ENCODE results near the gene CFAP65. TPM values are rescaled to one million over a fixed set of nuclear protein-coding genes. Genes with fewer than 3 reads are reported as not detected.

CFAP65 gene
- polyA plus RNA-seq, 1 experiment = not detected

DNA sequence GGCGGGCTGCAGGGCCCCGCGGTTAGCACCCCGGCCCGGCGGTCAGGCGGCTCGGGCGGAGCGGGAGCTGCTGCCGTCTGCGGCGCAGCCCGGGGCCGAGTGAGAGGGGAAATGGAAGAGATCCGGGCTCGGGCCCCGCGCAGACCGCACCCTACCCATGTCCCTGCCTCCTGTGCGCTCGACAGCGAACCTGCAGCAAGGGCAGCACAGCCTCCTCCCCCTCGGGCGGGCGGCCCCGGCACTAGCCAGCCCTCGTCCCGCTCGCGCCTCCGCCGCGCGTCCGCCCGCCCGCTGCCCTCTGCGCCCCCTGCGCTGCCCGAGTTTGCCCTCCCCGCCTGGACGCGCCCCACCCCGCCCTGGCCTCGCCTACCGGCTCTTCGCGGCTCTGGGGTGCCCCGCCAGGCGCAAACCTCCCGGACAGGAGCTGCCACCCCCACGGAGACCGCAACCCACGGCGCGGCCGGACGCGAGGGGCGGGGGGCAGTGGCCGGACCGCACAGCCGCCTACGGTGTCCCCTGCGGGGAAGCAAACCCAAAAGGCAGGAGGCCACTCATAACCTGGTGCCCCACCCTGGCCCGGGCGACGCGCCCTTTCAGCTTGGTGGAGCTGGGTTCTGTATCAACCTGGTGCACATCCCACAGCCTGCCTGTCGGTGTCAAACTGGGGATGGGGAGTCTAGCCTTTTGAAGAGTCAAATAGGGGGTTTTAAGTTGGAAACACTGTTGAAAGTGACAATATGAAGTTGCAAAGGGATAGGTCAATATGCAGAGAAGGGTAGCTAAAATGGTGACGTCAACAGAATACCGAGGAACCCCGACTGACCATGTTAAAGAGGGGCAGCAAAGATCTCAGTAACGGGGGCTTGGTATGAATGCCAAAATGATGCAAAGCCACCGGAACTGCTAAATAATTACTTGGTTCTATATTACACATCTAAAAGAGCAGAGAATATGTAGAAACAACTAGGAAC is 19.8 kb upstream of the CFAP65 start, which contains the start of gene IHH:
Gene IHH, minus strand, starts transcription at position 101 of the 971 bp plus-strand sequence. CDS start 454 bp downstream, outside the sequence.
- H3K9me3 ChIP-seq (ENCODE audit: control insufficient read depth, insufficient read depth, low read length) = no peaks in the 10 kb centered on the region; the same call in 1 of the 2 replicates
- H3K27ac ChIP-seq (ENCODE audit: low read depth, low read length) = no peak within 1 kb of the TSS
- peaks cover 68% of the 10 kb centered on the region for H3K27me3 ChIP-seq (ENCODE audit: control insufficient read depth, insufficient read depth, low read length)
- no peak for DNase-seq (ENCODE audit: low read depth, low spot score)
- H3K4me3 ChIP-seq (ENCODE audit: low read depth, low read length) = no peak within 1 kb of the TSS
- ChIA-PET POLR2A (no interaction called here), CTCF (interaction anchor here (0.6 to 11.6 kb wide), 4 partner anchors 12 to 415 kb away, joined by 3 to 180 read pairs (median 82); no protein-coding TSS in a partner anchor)
- no peak for TF ChIP-seq CTCF (IDR thresholded peaks at IDR 0.05; ENCODE audit: low read depth, low read length)

DNA sequence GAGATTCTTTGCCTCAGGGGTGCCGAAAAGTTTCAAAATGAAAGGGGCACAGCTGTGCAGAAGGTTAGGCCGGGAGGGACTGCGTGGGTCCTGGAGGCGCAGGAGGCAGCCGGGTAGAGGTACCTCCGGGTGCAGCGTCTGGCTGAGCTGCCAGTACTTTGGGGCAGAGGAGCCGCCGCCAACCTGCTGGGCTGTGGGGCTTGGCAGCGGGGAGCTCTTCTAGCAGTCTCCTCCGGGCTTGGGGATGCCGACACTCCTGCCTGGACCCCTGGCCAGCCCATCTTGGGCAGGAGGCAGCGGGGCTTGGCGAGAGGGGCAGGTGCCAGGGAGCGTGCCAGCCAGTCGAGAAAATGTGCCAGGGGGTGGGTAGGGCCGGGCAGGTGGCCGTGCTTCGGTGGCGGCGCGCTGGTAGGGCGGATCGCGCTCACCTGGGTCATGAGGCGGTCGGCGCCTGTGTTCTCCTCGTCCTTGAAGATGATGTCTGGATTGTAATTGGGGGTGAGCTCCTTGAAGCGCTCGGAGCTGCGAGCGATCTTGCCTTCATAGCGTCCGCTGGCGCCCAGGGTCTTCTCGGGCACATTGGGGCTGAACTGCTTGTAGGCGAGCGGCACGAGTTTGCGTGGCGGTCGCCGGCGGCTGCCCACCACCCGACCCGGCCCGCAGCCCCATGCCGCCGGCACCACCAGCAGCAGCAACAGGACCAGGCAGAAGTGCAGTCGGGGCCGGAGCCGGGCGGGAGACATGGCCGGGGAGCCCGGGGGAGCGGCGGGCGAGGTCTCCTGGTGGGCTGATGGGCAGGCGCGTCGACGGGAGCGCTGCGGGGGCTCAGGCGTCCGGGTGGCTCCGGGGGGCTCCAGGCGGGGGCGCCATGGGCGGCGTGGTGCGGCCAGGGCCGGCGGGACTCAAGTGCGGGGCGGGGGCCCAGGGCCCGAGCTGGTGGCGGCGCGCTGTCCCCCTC is 18.7 kb upstream of the CFAP65 start:
- no peak for DNase-seq (ENCODE audit: low read depth, low spot score)
- ChIA-PET POLR2A (interaction anchor here (2.2 kb wide), 1 partner anchor 59 kb away, joined by 5 read pairs; no protein-coding TSS in a partner anchor), CTCF (interaction anchor here (0.6 to 11.6 kb wide), 6 partner anchors 11 to 416 kb away, joined by 3 to 180 read pairs (median 22); no protein-coding TSS in a partner anchor)
- Histone ChIP-seq H3K27ac (ENCODE audit: low read depth, low read length) (no peak overlapping the region), H3K9me3 (ENCODE audit: control insufficient read depth, insufficient read depth, low read length) (no peaks in the 10 kb centered on the region; the same call in 1 of the 2 replicates), H3K27me3 (ENCODE audit: control insufficient read depth, insufficient read depth, low read length) (peaks cover 78% of the 10 kb centered on the region), H3K4me3 (ENCODE audit: low read depth, low read length) (no peak overlapping the region)
- no peak for TF ChIP-seq CTCF (IDR thresholded peaks at IDR 0.05; ENCODE audit: low read depth, low read length)

DNA sequence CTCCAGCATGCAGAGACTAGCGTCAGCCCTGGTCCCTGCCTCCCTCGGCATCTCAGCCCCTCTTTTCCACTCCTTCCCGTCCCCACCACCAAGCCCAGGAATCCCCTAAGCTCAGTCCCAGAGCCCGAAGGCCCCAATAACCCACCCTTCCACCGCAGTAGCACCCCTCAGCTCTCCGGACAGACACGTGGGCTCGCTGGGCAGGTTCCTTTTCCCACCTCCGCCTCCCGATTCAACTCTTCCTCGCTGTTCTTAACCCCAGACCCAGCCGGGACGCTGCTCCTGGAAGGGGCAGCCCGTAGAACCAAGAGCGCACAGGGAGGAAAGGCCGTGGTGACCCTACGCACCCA is 18.0 kb upstream of the CFAP65 start:
- POLR2A ChIA-PET = interaction anchor here (2.2 kb wide), 1 partner anchor 60 kb away, joined by 5 read pairs; no protein-coding TSS in a partner anchor
- no peak for TF ChIP-seq CTCF (IDR thresholded peaks at IDR 0.05; ENCODE audit: low read depth, low read length)
- Histone ChIP-seq H3K27ac (ENCODE audit: low read depth, low read length) (no peak overlapping the region), H3K27me3 (ENCODE audit: control insufficient read depth, insufficient read depth, low read length) (peaks cover 84% of the 10 kb centered on the region), H3K9me3 (ENCODE audit: control insufficient read depth, insufficient read depth, low read length) (no peaks in the 10 kb centered on the region; the same call in 1 of the 2 replicates), H3K4me3 (ENCODE audit: low read depth, low read length) (no peak overlapping the region)
- CTCF ChIA-PET = interaction anchor here (0.9 to 11.6 kb wide), 11 partner anchors 12 to 236 kb away, joined by 3 to 180 read pairs (median 10); no protein-coding TSS in a partner anchor
- DNase-seq (ENCODE audit: low read depth, low spot score) = no peak

DNA sequence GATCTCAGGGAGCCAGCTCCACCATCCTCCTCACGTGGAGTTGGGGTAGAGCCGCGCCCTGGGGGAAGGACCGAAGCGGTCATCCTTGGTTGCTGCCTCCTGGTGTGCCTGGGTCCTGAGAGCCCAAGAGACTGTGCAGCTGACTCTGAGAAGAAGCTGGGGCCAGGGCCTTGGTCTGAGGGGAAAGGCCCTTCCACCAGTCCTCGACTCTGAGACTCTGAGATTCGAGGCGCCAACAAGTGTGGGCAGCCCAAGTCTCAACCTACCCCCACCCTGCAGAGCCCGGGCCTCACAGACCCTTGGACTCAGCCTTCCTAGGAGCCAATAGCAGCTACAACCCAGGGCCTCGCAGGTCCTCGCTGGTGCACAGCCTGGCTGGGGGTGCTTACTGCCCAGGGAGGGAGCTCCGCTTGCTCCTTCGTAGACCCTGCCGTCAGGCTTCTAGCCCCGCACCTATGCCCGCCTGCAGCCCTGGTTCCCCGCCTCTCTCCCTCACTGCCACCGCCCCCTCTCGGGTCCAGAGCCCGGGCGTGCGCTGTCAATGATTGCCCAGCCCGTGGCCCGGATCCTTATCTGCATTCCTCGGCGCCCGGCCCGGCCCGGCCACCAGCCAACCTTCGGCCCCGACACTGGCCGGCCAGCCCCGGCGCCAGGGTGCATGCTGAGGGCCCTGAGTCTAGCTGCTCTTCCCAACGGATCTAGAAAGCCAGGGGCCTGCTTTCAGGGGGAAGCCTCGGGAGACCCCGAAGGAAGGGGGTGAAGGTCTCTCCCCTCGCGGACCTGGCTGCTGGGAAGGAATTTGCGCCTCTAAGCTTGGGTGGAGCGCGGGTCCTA is 17.4 kb upstream of the CFAP65 start:
- CTCF ChIA-PET = interaction anchor here (0.6 to 11.6 kb wide), 31 partner anchors 8 to 388 kb away, joined by 3 to 180 read pairs (median 4); no protein-coding TSS in a partner anchor
- H3K27ac ChIP-seq (ENCODE audit: low read depth, low read length) = no peak overlapping the region
- H3K27me3 ChIP-seq (ENCODE audit: control insufficient read depth, insufficient read depth, low read length) = peaks cover 87% of the 10 kb centered on the region
- no peak for TF ChIP-seq CTCF (IDR thresholded peaks at IDR 0.05; ENCODE audit: low read depth, low read length)
- H3K9me3 ChIP-seq (ENCODE audit: control insufficient read depth, insufficient read depth, low read length) = no peaks in the 10 kb centered on the region; the same call in 1 of the 2 replicates
- no peak overlapping the region for H3K4me3 ChIP-seq (ENCODE audit: low read depth, low read length)
- POLR2A ChIA-PET = interaction anchor here (2.2 kb wide), 1 partner anchor 60 kb away, joined by 5 read pairs; no protein-coding TSS in a partner anchor
- DNase-seq (ENCODE audit: low read depth, low spot score) = no peak

Data from AG04450 (cell line).